GM19468 (cell line): Measurements from ENCODE around the gene NT5C.
"Not testable (repeated sequence)": the region's sequence is repeated elsewhere in the genome, so short reads cannot be mapped to it uniquely, and the experiment has no call there.

Experiments used
- ATAC-seq: cut with Tn5 transposase; IDR thresholded peaks from one replicate; pipeline ENCODE4 v1.9.1; 2021; ENCODE audit warnings: mild to moderate bottlenecking, moderate library complexity, moderate number of reproducible peaks; ENCODE audit not compliant: unreplicated experiment; ENCODE audit errors: extremely low read depth

NT5C gene

GRCh38 chr17:75146592-75146991, 15.1 kb upstream of the NT5C start:
- ATAC-seq: no peak

- no peak for ATAC-seq
Observed at GRCh38 chr17:75144816-75145512, 13.4 kb upstream of the NT5C start.

- ATAC-seq: no peak
Observed at GRCh38 chr17:75142236-75142971, 10.9 kb upstream of the NT5C start.

GRCh38 chr17:75138519-75138918, 7.0 kb upstream of the NT5C start:
- no peak for ATAC-seq

GRCh38 chr17:75137762-75138161, 6.2 kb upstream of the NT5C start:
- not testable (repeated sequence) for ATAC-seq

- ATAC-seq: no peak
Observed at GRCh38 chr17:75135946-75136345, 4.4 kb upstream of the NT5C start.

GRCh38 chr17:75135452-75135851, 3.9 kb upstream of the NT5C start:
- no peak for ATAC-seq

GRCh38 chr17:75133607-75134347, 2.2 kb upstream of the NT5C start:
- not testable (repeated sequence) for ATAC-seq

GRCh38 chr17:75133001-75133400, 1.5 kb upstream of the NT5C start:
- ATAC-seq: no peak

- not testable (repeated sequence) for ATAC-seq
Observed at GRCh38 chr17:75132018-75133000, 767 bp upstream of the NT5C start.

GRCh38 chr17:75130632-75131277, 787 bp downstream of the NT5C start:
- no peak for ATAC-seq

- no peak for ATAC-seq
Observed at GRCh38 chr17:75130059-75130631, 1.4 kb downstream of the NT5C start.

- ATAC-seq: no peak
Observed at GRCh38 chr17:75129576-75129975, 2.0 kb downstream of the NT5C start.

- no peak for ATAC-seq
Observed at GRCh38 chr17:75128694-75129505, 2.6 kb downstream of the NT5C start.

GRCh38 chr17:75127936-75128335, 3.6 kb downstream of the NT5C start:
- not testable (repeated sequence) for ATAC-seq

GRCh38 chr17:75126954-75127353, 4.6 kb downstream of the NT5C start:
- ATAC-seq: no peak

GRCh38 chr17:75125984-75126383, 5.6 kb downstream of the NT5C start:
- ATAC-seq: no peak

- ATAC-seq: no peak
Observed at GRCh38 chr17:75124819-75125162, 6.8 kb downstream of the NT5C start.
